Parathyroid adenoma (tissue), 2 donors: ENCODE data around the gene BUD13.

ENCODE experiments used
- H2AFZ ChIP-seq: fragments of 300-600 bp; sonication (generic); one replicate; pipeline ENCODE4 v1.7.0; 2017; ENCODE audit warnings: antibody characterized with exemption, mild to moderate bottlenecking
- H3K27ac ChIP-seq: fragments of 300-600 bp; sonication (generic); one replicate; pipeline ENCODE4 v1.7.0; 2017
- H3K27me3 ChIP-seq: fragments of 300-600 bp; sonication (generic); one replicate; pipeline ENCODE4 v1.7.0; 2017; ENCODE audit warnings: low read length; ENCODE audit not compliant: control insufficient read depth, insufficient read depth
- H3K36me3 ChIP-seq: fragments of 300-600 bp; sonication (generic); one replicate; pipeline ENCODE4 v1.7.0; 2017; ENCODE audit warnings: low read length; ENCODE audit not compliant: control insufficient read depth, insufficient read depth
- H3K4me1 ChIP-seq: fragments of 300-600 bp; sonication (generic); one replicate; pipeline ENCODE4 v1.7.0; 2017; ENCODE audit warnings: control low read depth
- H3K4me2 ChIP-seq: fragments of 300-600 bp; sonication (generic); one replicate; pipeline ENCODE4 v1.7.0; 2017; ENCODE audit warnings: low read length
- H3K4me3 ChIP-seq: fragments of 300-600 bp; sonication (generic); one replicate; pipeline ENCODE4 v1.7.0; 2017; ENCODE audit warnings: low read depth, low read length
- H3K79me2 ChIP-seq: fragments of 300-600 bp; sonication (generic); one replicate; pipeline ENCODE4 v1.7.0; 2017; ENCODE audit warnings: control low read depth
- H3K9ac ChIP-seq: fragments of 300-600 bp; sonication (generic); one replicate; pipeline ENCODE4 v1.7.0; 2017; ENCODE audit warnings: mild to moderate bottlenecking
- H3K9me3 ChIP-seq: fragments of 300-600 bp; sonication (generic); one replicate; pipeline ENCODE4 v1.7.0; 2017; ENCODE audit warnings: low read length; ENCODE audit not compliant: control insufficient read depth
- TF ChIP-seq, protein P1 (sequence below): fragments of 300-600 bp; sonication (generic); IDR thresholded peaks from one replicate; pipeline ENCODE4 v1.7.0; 2017; ENCODE audit warnings: antibody characterized with exemption, mild to moderate bottlenecking
- donor health status: primary hyperparathyroidism.

Gene BUD13

GRCh38 chr11:116777056-116777455, 4.3 kb upstream of the BUD13 start:
- Histone ChIP-seq H3K27ac (no peak overlapping the region), H3K36me3 (no peaks in the 10 kb centered on the region), H3K4me3 (no peak overlapping the region), H3K4me1 (no peaks in the 10 kb centered on the region), H3K27me3 (no peaks in the 10 kb centered on the region), H2AFZ (no peak overlapping the region), H3K9ac (no peak overlapping the region), H3K9me3 (no peaks in the 10 kb centered on the region), H3K79me2 (peaks cover 4% of the 10 kb centered on the region), H3K4me2 (no peak overlapping the region)
- TF ChIP-seq, protein P1, sequence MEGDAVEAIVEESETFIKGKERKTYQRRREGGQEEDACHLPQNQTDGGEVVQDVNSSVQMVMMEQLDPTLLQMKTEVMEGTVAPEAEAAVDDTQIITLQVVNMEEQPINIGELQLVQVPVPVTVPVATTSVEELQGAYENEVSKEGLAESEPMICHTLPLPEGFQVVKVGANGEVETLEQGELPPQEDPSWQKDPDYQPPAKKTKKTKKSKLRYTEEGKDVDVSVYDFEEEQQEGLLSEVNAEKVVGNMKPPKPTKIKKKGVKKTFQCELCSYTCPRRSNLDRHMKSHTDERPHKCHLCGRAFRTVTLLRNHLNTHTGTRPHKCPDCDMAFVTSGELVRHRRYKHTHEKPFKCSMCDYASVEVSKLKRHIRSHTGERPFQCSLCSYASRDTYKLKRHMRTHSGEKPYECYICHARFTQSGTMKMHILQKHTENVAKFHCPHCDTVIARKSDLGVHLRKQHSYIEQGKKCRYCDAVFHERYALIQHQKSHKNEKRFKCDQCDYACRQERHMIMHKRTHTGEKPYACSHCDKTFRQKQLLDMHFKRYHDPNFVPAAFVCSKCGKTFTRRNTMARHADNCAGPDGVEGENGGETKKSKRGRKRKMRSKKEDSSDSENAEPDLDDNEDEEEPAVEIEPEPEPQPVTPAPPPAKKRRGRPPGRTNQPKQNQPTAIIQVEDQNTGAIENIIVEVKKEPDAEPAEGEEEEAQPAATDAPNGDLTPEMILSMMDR: no peak

GRCh38 chr11:116776522-116776984, 3.8 kb upstream of the BUD13 start:
- Histone ChIP-seq H3K79me2 (peaks cover 7% of the 10 kb centered on the region), H2AFZ (no peak overlapping the region), H3K9ac (no peak overlapping the region), H3K27ac (no peak overlapping the region), H3K4me1 (no peaks in the 10 kb centered on the region), H3K36me3 (no peaks in the 10 kb centered on the region), H3K9me3 (no peaks in the 10 kb centered on the region), H3K27me3 (no peaks in the 10 kb centered on the region), H3K4me2 (no peak overlapping the region), H3K4me3 (no peak overlapping the region)
- TF ChIP-seq, protein P1: no peak

DNA sequence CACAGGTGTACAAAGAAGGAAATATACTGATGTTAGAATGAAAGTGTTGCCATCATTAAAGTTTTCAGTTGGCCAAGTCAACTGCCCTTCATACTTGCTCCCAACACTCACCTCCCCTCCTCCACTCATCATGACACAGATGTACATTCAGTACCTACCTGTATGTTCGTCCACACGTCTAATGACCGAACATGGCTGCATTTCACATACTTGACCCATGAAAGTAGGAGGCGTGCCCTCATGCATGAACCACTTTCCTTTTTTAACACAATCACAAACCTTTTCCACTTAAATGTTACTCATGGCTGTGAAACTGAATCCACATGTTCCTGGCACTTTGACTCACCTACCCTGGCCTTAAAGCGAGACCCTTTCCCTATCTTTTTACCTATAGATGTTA, 3.2 kb upstream of the BUD13 start:
- Histone ChIP-seq H2AFZ (no peak overlapping the region), H3K9me3 (no peaks in the 10 kb centered on the region), H3K27me3 (no peaks in the 10 kb centered on the region), H3K4me1 (no peaks in the 10 kb centered on the region), H3K4me3 (no peak overlapping the region), H3K27ac (no peak overlapping the region), H3K4me2 (no peak overlapping the region), H3K36me3 (no peaks in the 10 kb centered on the region), H3K79me2 (peaks cover 7% of the 10 kb centered on the region), H3K9ac (no peak overlapping the region)
- TF ChIP-seq, protein P1: no peak

DNA sequence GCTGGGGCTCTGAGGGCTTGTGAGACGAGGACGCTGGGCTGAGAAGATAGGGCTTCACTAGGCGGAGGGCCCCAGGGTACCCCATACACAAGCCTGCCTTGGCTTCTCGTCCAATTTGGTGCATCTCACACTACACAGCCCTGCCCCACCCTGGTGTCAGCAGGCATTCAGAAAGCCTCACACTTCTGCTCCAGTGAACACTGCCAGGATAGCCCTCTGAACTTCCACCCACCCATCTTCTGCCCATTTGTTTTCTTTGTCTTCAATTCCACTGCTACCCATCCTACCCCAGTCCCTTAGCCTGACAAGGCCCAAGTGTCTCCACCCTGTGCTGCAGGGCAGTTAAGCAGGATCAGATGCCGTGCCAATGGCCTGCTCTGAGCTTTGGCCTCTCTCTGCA, 1.9 kb upstream of the BUD13 start:
- H3K36me3 ChIP-seq: no peaks in the 10 kb centered on the region
- H2AFZ ChIP-seq: no peak overlapping the region
- H3K27ac ChIP-seq: no peak overlapping the region
- no peak overlapping the region for H3K4me3 ChIP-seq
- no peak overlapping the region for H3K4me2 ChIP-seq
- peaks cover 7% of the 10 kb centered on the region for H3K79me2 ChIP-seq
- H3K9ac ChIP-seq: no peak overlapping the region
- TF ChIP-seq, protein P1: no peak
- H3K27me3 ChIP-seq: no peaks in the 10 kb centered on the region
- H3K9me3 ChIP-seq: no peaks in the 10 kb centered on the region
- no peaks in the 10 kb centered on the region for H3K4me1 ChIP-seq
